HL-60 (cell line): Measurements from ENCODE around the gene IQCE.

ENCODE experiments used
- DNase-seq, 2 experiments: peaks; one replicate each; pipeline ENCODE4 v3.0.0-alpha.2; 2010 to 2020; ENCODE audit warnings: low read depth in 1 of 2, low spot score in 1 of 2
- H3K27ac ChIP-seq: fragments of 250-450 bp; sonication (Bioruptor Pico); replicated peaks from 2 replicates; pipeline ENCODE4 v1.5.1; 2020; ENCODE audit warnings: mild to moderate bottlenecking, moderate library complexity
- H3K27me3 ChIP-seq: fragments of 250-450 bp; sonication (Bioruptor Pico); 2 replicates; pipeline ENCODE4 v1.5.1; 2021; ENCODE audit warnings: mild to moderate bottlenecking, moderate library complexity; ENCODE audit not compliant: insufficient read depth, poor library complexity, severe bottlenecking
- H3K4me3 ChIP-seq: replicated peaks from 2 replicates; pipeline ENCODE4 v1.5.1; 2011; ENCODE audit warnings: mild to moderate bottlenecking, control low read depth, low read length; ENCODE audit not compliant: insufficient read depth
- CTCF ChIP-seq: IDR thresholded peaks from one replicate; pipeline ENCODE4 v1.5.1; 2011; ENCODE audit warnings: low read length, control low read depth, inconsistent platforms; ENCODE audit not compliant: insufficient read depth
- GABPA ChIP-seq: IDR thresholded peaks from 2 replicates; pipeline ENCODE4 v1.6.1; 2012; ENCODE audit warnings: low read depth
- POLR2AphosphoS5 ChIP-seq: IDR thresholded peaks from 2 replicates; pipeline ENCODE4 v1.6.1; 2012; ENCODE audit warnings: low read depth
- REST ChIP-seq: IDR thresholded peaks from 2 replicates; pipeline ENCODE4 v1.6.1; 2012; ENCODE audit warnings: low read depth; ENCODE audit not compliant: insufficient replicate concordance
- SPI1 ChIP-seq: IDR thresholded peaks from 2 replicates; pipeline ENCODE4 v1.6.1; 2012; ENCODE audit warnings: low read depth, mild to moderate bottlenecking, borderline replicate concordance

Gene IQCE

DNA sequence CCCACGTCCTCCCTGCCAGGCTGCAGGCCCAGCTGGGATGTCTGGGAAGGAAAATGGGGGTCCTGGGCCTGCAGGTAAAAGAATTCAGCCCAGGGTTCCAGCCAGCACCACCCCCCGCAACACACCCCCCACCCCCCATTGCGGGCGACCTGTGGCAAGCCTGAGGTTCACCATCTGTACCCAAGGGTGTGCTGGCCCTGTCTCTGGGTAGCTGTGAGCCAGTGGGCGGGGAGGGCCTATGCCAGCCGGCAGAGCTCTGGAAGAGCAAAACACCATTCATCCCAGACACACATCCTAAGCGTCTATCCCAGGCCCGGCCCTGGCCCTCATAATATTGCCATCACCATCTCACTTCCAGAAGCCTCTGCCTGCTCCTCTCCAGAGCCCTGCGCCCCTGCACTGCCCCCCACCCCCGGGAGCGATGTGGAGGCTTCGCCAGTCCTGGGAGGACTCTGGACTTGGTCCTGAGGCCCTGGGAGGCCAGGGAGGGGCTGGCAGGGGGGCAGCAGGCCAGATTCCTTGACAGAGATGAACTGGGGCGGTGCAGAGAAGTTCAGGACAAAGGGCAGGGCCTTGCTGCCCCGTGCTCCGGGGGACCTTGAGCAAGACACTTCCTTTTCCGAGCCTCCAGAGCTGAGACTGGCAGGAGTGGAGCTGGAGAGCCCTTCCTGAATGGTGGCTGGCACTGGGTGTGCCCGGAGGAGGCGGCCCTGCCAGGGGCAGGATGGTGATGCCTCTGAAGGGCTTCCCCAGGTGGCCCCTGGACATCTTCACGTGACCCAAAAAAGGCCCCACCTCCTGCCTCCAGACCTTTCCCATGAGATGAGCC is 64.3 kb downstream of the IQCE start:
- peak in 1 of 2 experiments; percentile 53 for DNase-seq
- H3K27ac ChIP-seq, result no peak overlapping the region
- no peak overlapping the region for H3K4me3 ChIP-seq
- H3K27me3 ChIP-seq, result no peaks in the 10 kb centered on the region
- no peak for TF ChIP-seq GABPA
- TF ChIP-seq REST, result no peak
- no peak; the same call in 1 of the 2 replicates for TF ChIP-seq SPI1
- no peak for TF ChIP-seq POLR2AphosphoS5
- no peak for TF ChIP-seq CTCF

DNA sequence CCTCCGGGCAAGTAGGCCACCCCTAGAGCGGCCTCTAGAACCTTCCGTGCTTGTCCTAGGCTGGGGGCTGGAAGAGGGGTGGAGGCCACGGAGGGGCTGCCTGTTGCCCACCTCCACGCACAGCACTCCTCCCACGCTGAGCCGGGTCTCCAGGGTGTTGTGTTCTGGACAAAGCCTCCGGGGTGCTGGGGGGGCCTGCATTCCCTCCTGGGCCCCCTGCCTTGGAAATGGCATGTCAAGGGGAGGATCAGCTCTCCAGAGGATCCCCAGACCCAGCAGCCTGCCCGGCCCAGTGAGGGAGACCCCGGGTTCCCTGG is 64.9 kb downstream of the IQCE start:
- no peak for DNase-seq
- TF ChIP-seq SPI1 (no peak), REST (no peak), GABPA (no peak), POLR2AphosphoS5 (no peak), CTCF (no peak)

DNA sequence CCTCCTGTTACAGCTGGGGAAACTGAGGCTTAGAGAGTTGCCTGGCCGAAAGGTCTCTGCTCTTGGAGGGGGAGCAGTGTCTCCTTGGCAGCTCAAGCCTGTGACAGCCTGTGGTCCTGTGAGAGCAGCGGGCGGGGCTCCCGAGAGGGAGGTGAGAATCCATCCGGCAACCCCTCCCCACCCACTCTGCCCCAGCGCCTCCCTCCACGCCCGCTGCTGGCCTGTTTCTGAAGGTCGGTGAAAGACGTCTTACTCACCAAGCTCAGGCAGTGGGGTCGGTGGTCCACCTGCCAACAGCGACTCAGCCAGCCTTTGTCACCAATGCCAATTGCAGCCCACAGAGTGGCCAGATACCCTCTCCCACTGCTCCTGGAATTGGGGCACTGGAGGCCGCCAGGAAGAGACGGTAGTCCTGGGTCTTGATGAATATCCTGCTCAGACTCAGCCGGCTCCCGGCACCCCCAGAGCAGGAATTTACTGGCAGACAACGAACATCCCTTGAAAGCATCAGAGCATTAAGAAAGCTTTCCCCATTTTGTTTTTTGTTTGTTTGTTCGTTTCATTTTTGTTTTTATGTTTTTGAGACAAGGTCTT is 65.6 kb downstream of the IQCE start:
- no peaks in the 10 kb centered on the region for H3K27me3 ChIP-seq
- no peak for DNase-seq
- no peak for TF ChIP-seq SPI1
- TF ChIP-seq GABPA, result no peak
- no peak for TF ChIP-seq REST
- TF ChIP-seq CTCF, result no peak
- no peak for TF ChIP-seq POLR2AphosphoS5
- no peak overlapping the region for H3K4me3 ChIP-seq
- H3K27ac ChIP-seq, result no peak overlapping the region

More for the DNA sequence above, 64.9 kb downstream of the IQCE start:
- Histone ChIP-seq H3K27ac (no peak overlapping the region), H3K27me3 (no peaks in the 10 kb centered on the region), H3K4me3 (no peak overlapping the region)
